K562 (cell line): ENCODE measurements around the gene PBX2. TPM values are rescaled to one million over a fixed set of nuclear protein-coding genes. Genes with fewer than 3 reads are reported as not detected.

Experiments used
- ZNF318 ChIP-seq, 2 experiments: fragments of 450-650 bp; IDR thresholded peaks; 2 replicates each; pipeline ENCODE4 v1.6.1; 2016; ENCODE audit warnings: mild to moderate bottlenecking in 2 of 2, borderline replicate concordance in 1 of 2, low read depth in 1 of 2, moderate library complexity in 1 of 2
- polyA plus RNA-seq, 8 experiments: library from polyadenylated mRNA; depleted of rRNA in 4 of 8; stranded (reverse) in 5 of 8; unstranded in 3 of 8; fragments of >200 nt; fragmentation: Nextera tagmentation in 2 of 8; fragmentation: Illumina TruSeq in 1 of 8; extraction: Ambion mirVana in 2 of 8; extraction: Trizol in 1 of 8; gene quantifications; 2 replicates each; pipeline versions ENCODE4 v1.2.1 to v1.2.3, GENCODE V29; 2011 to 2014; ENCODE audit warnings: inconsistent platforms in 1 of 8, missing spikeins in 1 of 8
- total RNA-seq, 7 experiments: library from RNA; depleted of rRNA in 6 of 7; stranded (reverse); fragments of >200 nt in 6 of 7; fragmentation: Illumina TruSeq in 2 of 7; extraction: Trizol in 2 of 7; gene quantifications; 2 replicates each; pipeline versions ENCODE4 v1.2.1 to v1.2.3, GENCODE V29; 2011 to 2021; ENCODE audit warnings: low replicate concordance in 1 of 7

PBX2 gene
- total and polyA plus RNA-seq, 9 of the 15 experiments (the other 6 are each of a cell fraction or from before 2014, with no cell fraction given): 1.9 to 134 (median 62.5) TPM

GRCh38 chr6:32154514-32155161 lies 35.4 kb downstream of the PBX2 start (continued):
- TF ChIP-seq ZNF318 (IDR thresholded peaks at IDR 0.05; ENCODE audit: borderline replicate concordance in 1 of 2, low read depth in 1 of 2): no peak
